GM19463 (cell line): ENCODE results near the gene ARHGAP44.
"Not testable (repeated sequence)": the region's sequence is repeated elsewhere in the genome, so short reads cannot be mapped to it uniquely, and the experiment has no call there.

ENCODE experiments used
- ATAC-seq: cut with Tn5 transposase; IDR thresholded peaks from one replicate; pipeline ENCODE4 v1.9.1; 2021; ENCODE audit warnings: mild to moderate bottlenecking, moderate library complexity; ENCODE audit not compliant: unreplicated experiment

Gene ARHGAP44

DNA sequence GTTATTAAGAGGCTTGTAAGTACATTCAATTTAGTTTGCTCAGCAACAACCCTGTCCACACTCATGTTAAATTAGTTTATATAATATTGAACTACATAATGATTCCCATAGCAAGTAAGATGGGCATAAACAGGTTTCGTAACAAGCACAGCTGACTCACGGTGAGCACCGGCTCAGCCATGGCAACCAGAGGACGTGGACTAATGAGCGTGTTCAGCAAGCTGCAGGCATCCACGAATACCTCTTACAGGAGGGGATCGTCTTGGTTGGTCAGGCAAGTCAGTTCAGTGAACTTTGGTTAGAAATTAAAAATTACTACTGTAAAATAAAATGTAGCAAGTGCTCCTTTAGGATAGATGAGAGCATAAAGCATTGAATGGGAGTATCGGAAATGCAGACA is 170.1 kb downstream of the ARHGAP44 start:
- ATAC-seq, result no peak

DNA sequence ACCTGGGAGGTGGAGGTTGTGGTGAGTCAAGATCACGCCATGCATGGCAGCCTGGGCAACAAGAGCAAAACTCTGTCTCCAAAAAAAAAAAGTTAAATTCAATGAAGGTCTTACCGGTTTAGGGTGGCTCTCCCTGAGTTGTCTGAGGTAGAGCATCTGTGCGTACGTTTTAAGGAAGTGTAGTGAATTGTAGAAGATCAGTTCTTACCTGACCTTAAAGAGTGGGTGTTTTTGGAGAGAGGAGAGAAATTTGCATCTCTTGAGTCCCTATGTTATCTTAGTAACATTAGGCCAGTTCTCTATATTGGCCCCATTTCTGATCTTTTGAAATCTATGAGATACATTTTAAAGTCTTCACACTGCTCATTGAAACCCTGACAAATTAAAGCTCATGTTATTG is 172.4 kb downstream of the ARHGAP44 start:
- no peak for ATAC-seq

DNA sequence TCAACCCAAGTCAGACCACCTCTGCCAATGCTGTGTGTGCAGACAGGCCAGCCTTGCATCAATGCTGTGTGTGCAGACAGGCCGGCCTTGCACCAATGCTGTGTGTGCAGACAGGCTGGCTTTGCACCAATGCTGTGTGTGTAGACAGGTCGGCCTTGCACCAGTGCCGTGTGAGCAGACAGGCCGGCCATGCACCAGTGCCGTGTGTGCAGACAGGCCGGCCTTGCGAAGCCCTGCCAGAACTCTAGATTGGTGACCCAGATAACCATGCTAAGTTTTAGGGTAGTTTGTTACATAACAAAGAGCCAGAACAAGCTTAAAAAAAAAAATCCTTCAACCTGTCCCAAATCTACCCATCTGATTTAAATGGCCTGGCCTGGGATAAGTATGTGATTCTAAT is 174.2 kb downstream of the ARHGAP44 start:
- ATAC-seq, result no peak

DNA sequence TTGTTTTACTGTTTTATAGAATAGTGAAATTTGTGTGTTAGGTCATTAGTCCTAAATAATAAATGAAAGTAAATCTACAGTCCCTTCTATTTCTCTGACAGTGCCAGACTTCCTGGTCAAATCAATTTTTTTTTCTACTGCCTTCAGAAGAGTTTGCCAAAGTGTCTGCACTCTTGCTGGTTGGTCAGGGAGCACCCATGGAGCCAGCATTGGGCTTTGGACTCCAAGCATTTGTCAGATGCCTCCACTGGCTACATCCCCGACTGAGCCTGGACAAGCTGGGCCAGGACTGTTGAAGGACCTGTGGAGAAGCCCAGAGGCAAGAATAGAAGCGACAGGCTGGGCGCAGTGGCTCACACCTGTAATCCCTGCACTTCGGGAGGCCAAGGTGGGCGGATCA is 174.9 kb downstream of the ARHGAP44 start:
- ATAC-seq, result no peak

DNA sequence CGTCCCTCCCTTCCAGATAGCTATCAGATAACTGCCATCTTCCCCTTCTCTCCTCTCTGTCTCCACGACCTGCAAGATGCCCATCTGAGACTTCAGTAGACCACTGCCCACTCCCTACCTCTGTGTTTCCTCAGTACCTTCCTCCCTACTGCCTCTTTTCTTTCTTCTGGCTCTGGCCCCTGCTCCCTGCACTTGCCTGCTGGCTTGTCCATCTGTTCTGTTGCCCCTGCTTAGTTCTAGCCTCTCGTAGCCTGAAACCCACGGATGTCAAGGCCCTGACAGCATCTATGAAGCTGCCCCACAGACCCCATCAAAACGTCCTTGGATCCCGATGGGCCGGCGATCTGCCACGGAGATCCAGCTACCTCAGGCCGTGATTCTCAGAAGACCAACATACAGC is 175.5 kb downstream of the ARHGAP44 start:
- ATAC-seq, result no peak

DNA sequence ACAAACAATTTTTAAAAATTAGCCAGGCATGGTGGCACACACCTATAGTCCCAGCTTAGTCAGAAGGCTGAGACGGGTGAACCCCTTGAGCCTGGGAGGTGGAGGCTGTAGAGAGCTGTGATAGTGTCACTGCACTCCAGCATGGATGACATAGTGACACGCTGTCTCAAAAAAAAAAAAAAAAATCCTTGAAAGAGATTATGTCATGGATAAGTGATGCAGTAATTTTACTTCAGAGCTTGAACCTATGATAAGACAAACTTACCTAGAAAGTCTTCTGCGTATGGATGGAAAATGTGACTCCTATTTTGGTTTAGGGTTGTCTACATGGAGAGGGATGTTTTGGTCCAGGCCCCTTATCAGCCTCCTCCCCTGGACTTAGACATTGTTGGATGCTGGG is 176.7 kb downstream of the ARHGAP44 start:
- ATAC-seq, result no peak

DNA sequence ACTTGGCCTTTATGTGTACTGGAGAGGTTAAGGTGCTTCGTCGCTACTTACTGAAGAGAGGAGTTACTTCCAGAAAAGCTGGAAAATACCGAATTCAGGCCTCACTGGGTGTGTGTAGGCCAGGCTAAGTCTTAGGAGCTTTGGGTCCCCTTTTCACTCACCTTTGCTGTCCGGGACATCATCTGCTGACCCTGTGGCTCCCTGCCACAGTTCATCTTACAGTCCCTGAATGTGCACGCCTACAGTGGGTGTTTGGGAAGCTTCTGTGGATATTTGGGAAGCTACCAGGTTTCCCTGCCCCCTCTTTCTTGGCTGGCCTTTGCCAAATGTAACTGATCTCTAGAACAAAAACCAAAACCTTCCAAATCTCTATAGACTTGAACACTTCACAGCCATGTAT is 177.1 kb downstream of the ARHGAP44 start:
- ATAC-seq, result no peak

DNA sequence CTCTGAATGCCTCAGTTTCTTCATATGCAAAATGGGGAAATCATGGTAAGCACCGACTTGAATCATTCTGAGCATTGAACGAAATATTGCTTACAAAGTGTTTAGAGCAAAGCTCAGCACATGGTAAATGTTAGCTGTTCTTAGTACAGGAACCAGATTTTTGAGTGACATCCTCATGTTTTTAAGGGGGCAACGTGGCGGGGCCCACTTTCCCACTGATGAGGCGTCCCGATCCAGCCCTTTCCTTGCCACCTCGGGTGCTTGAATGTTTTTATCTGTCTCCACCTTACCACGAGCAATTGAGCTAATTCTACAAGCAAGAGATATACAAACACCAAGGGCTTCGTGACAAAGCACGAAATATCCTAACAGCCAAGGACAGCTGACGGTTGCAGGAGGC is 178.7 kb downstream of the ARHGAP44 start:
- no peak for ATAC-seq

DNA sequence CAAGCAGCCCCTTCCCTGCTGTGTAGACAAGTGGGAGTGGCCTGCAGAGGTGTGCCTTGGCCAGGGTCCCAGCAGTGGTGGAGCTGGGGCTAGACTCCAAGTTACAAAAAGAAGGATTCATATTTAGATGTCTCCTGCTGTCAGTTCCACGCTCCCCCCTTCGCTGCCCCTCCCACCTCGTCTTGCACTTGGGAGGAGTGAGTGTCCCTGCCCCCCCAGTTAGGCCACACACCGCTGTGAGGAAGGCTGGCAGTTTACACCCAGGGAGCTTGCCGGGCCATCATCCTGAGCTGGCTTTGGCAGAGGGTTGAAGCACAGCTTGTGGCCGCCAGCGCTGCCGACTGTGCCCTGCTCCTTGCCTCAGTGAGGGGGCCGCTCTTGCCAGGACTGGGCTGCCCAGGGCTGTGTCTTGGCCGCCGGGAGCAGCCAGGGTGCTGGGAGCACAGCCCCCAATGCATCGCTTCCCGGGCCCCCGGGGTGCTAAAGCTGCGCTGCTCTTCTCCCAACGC is 184.3 kb downstream of the ARHGAP44 start:
- ATAC-seq, result no peak

DNA sequence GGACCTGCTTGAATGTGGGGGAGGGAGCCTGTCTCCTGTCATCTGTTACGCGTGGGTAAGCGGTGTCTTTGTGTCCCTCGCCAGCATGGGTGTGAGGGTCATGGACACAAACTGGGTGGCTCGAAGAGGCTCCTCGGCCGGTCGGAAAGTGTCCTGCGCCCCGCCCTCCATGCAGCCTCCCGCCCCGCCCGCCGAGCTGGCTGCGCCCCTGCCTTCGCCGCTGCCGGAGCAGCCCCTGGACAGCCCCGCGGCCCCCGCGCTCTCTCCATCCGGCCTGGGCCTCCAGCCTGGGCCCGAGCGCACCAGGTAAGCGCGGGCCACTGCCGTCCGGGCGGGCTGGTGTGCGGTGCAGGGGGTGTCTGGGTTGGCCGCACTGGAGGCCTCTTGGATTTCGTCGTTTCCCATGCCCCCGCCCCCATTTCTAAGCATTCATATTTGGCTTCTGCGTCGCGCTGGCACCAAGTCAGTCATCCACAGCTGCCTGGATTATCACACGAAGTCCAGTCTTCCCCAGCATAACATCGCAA is 184.8 kb downstream of the ARHGAP44 start:
- no peak for ATAC-seq

DNA sequence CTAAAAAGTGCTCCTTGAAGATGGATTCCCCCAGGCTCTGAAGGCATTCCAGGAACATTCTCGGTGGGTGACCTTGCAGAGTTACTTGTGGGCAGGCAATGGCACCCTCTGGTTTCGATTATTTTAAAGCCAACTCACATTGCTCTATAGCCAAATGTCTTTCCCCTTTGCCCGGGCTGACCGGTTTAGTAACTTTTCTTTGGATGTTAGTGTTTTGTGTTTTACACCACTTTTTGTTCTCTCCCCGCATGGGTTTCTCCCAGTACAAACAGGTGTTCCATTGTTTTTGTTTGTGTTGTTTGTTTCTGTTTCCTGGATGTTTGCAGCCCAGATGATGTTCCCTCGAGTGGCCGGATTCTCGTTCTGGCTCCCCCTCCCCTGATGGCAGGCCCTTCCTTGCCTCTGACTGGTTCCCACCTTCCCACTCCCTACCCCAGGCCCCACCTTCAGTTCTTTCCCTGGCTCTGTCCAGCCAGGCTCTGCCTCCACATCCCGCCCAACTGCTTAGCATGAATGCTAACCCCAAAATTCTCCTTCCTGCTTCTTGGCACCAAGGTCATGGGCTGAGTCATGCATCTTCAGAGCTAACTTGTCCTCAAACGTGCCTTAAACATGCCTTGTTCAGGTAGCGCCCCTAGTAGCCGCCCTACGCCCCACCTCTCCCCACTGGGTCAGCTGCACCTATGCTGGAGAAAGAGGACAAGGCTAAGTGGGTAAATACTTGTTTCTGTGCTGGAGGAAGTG is 187.9 kb downstream of the ARHGAP44 start:
- no peak for ATAC-seq

DNA sequence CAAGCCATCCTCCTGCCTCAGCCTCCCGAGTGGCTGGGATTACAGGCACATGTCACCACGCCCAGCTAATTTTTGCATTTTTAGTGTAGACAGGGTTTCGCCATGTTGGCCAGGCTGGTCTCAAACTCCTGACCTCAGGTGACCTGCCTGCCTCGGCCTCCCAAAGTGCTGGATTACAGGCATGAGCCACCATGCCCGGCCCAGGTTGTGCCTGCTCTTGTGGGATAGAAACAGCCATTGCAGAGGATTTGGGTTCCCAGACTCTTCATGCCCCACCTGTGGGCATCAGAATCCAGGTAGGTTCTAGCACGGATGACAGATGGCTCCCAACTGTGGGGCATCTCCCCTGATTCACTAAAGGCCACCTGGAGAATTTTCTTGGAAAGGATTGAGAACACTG is 189.5 kb downstream of the ARHGAP44 start:
- ATAC-seq, result not testable (repeated sequence)

DNA sequence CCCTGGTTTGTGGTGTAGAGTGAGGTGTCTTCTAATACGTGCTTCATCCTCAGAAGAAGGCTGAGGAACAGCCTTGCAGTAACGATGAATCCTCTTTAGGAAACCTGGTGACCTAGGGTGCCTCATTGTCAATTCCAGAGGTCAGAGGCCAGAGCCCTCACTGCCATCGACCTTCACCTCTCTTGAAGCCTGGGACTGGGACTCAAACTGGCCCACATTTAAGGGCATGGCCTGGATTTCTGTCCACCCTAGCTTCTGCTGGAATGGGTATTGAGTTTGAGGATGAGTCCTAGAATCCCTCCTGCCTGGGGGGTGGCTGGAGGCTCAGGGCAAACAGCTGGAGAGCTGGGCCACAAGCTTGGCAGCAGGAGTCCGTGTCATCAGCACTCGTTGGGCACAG is 189.9 kb downstream of the ARHGAP44 start:
- no peak for ATAC-seq

DNA sequence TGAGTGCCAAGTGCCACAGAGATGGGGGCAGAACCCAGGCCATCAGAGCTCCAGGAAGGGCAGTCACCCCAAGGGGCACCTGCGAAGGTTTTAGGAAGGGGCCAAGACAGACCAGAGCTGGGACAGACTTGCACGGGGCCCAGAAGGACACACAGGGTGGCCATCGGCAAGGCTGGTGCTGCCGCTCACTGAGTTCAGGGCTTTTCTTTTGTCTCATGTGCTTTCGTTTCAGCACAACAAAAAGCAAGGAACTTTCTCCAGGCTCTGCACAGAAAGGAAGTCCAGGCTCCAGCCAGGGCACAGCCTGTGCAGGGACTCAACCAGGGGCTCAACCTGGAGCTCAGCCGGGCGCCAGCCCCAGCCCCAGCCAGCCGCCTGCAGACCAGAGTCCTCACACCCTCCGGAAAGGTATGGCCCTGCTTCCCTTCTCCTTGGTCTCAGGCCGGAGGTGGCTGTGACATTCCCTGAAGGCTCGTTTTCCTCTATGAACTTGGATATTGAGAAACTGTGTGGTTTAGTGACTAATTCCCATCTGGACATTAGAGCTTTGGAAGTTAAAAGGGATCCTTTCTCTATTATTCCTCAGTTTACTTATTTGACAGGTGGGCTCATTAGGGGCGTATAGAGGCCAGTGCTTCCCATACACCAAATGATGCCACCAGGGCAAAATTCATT is 190.7 kb downstream of the ARHGAP44 start:
- ATAC-seq, result no peak

DNA sequence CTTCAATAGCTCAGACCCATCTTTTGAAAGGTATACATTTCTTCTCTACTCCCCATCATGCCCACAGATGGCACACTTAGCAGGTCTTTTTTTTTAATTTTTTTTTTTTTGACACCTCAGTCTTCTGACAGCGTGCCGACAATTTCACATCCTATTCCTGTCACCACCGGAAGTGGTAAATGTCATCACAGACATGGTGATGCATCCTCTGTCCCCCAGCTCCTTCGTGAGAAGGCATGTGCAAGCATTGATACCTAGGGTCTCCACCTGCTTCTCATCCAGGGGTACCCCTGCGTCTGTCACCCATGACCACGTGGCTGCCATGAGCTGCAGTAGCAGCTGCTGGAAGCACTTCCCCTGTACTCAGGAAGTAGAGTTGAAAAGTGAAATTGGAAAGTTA is 192.9 kb downstream of the ARHGAP44 start:
- no peak for ATAC-seq

DNA sequence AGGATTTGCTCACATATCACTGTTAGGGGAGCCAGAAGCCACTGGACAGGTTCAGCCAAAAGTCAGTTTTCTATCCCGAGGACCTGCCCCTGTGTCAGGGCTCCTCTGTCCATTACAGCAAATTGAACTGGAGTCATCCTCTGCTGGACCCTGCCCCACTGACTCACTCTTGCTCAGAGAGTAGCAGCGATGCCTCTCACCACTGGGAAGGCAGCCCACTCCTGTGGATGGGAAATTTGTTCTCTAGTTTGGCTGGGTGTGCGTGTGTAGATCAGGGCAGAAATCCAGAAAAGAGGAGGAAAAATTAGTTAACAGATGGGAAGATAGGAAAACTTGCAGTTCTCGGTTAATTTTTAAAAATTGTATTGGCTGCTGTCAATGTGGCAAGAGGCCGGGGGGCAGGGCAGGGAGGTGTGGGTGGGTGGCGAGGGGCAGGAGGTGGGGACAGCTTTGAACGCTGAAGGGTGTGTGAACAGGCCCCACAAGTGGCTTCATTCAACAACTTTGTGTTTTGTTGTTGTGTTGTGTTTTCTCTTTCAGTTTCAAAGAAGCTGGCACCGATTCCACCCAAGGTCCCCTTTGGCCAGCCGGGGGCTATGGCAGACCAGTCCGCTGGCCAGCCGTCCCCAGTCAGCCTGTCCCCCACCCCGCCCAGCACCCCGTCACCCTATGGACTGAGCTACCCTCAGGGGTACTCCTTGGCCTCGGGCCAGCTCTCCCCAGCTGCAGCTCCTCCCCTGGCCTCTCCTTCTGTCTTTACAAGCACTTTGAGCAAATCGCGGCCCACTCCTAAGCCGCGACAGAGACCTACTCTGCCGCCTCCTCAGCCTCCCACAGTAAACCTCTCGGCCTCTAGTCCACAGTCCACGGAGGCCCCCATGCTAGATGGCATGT is 194.9 kb downstream of the ARHGAP44 start:
- no peak for ATAC-seq

DNA sequence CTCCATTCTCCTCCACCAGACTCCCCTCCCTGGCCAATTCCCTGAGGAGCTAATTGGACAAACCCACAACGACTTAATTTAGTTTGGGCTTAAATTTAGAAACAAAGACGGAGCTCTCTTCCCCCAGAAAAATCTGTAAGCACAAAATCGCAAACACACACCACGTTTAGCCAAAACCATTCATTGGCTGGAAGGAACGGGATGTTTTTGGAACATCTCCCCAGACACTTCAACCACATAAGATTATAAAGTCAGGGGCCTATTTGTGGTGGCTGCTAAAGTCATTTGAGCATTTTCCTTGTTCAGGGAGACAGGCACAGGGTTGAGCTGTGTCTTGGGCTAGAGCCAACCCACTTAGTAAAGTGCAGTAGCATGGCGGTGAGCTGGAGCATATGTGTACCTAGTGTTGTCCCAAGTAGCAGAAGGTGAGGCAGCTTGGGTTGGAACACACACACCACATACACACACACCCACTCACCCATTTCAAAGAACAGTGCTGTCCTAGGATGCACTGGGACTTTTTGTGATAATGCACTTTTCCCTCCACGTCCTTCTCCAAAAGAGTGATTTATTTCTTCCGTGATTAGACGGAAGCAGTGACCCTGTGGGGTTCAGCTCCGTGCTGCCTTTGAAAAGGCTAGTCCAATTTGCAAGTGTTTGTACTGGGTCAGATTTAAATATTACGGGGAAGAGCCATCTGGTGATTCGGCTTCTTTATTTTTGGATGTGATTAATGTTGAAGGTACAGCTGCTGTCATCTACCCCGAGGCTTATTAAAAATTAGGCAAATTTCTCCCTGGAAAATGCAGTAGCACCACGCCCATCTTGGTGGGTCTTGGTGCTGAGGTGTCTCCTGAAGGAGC is 196.4 kb downstream of the ARHGAP44 start:
- ATAC-seq, result no peak

DNA sequence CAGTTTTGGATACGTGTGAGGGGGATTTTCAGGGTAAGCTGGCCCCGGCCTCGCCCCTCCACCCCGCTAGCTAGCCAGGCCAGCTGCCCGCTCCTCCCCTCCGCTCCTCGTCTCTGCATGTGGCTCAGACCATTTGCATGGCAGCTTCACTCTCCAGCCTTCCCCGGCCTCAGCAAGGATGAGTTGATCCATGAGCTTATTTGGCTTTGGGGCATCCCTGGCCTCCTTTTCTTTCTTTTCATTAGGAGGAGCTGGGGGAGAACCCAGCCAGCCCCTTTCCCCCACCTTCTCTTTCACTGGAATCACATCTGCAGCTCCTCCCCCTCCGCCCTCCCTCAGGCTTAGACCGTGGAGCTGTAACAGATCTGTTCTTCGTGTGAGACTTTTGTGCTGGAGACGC is 197.8 kb downstream of the ARHGAP44 start:
- ATAC-seq, result no peak

DNA sequence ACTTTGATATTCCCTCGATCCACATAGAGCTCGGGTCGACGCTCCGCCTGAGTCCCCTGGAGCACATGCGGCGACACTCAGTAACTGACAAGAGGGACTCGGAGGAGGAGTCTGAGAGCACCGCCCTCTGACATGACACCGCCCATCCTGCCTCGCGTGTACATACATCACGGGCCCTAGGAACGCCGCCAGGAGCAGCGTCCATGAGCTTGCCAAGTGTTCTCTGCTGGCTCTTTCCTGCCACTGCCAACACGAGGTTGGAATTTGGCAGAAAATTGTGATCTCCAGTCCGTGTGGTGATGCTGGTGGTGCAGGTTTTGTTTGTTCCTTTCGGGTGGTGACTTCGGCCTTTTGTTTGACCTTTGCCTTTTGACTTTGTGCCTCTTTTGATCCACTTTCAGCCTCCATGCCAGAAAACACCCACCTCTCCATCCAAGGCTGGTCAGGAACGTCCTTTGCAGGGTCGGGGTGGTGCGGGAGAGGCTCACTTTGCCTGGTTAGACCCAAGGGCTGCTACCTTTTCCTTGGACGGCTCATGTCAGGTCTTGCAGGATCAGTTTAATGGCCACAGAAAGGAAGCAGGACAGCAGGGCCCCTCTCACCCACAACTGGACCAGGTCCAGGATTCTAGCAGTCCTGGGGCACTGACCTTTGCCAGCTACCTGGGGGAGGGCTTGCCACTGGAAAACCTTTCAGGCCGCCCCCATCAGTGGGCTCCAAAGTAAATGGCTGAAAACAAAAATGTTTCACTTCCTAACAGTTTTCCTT is 200.9 kb downstream of the ARHGAP44 start:
- ATAC-seq, result no peak

DNA sequence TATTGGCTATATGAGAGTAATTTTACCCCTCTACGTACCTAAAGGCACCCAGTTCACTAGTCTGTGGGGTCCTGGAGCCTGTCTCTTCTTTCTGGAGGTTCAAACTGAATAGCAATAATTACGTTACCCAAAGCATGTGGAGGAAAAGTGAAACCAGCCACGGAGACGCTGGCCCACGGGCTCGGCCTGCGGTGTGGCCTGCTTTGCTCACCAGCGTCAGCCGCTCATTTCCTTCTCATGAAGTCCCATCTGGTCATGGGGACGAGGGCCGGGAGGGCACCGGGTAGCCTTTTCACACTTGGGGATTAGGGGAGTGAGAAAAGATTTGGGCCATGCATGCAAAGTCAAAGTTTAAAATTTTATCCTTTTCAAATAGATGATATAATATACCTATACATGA is 201.6 kb downstream of the ARHGAP44 start:
- ATAC-seq, result no peak
